ENCODE measurements around the gene NPFF. TPM values are rescaled to one million over a fixed set of nuclear protein-coding genes. Genes with fewer than 3 reads are reported as not detected.

Gene NPFF
- polyA plus RNA-seq, 4 donors: 0.37 to 1.4 (median 0.59) TPM

DNA sequence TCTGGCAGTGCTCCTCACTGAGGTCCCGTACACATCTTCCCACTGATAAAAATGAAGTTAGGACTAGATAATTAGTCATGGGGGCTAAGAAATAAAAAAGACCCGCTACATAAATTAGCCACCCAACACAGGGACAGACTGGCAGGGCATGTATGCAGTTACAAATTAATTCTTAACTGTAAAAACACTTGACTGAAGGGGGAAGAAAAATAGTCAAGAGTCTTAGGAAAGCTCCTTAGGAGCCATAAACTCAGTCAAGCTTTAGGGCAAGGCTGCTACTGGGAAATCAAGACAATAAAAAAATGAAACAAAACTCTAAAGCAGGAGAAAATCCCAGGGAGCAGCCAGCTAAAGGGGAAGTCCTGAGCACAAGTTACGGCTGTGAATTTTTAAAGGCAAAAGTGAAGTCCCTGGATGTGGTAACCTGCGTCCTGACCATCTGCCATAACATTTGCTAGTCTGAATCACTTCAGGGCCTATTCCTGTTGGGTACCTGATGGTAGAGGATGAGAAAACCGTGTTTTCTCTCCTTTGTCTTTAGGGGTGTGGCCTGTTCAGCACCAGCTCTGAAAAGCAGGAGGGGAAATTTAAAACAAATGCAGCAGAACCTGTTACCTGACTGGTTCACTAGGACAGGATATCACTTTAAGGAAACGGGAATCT lies 7.5 kb upstream of the NPFF start:
- DNase-seq (ENCODE audit: low read depth in 4 of 4, low spot score in 3 of 4): no peak

GRCh38 chr12:53513712-53514410 lies 6.6 kb upstream of the NPFF start:
- DNase-seq (ENCODE audit: low read depth in 4 of 4, low spot score in 3 of 4): no peak

DNA sequence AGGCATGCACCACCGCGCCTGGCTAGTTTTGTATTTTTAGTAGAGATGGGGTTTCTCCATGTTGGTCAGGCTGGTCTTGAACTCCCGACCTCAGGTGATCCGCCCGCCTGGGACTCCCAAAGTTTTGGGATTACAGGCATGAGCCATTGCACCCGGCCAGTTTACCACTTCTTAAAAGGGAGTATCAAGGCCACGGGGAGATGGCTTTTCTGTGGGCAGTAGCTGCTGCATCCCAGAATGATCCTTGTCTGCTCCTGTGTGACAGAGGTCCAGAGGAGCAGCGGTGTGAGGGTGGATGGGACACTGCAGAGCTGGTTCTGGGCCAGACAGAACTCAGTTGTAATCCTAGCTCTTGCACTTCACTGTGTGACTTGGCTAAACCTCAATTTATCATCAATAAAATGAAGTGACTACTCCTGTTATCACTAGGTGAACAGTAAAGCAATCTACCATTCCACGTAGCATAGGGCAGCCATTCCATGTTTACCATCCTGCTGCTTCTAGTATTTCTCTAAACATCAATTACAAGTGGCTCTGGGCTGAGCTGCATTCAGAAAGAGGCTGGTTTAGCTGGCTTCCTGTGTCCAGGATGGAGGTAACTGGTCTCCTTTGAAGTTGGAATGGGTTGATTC lies 3.0 kb upstream of the NPFF start:
- DNase-seq (ENCODE audit: low read depth in 4 of 4, low spot score in 3 of 4): no peak

- peak in 3 of 4 donors; percentile 77 to 79 (median 77) for DNase-seq (ENCODE audit: low read depth in 4 of 4, low spot score in 3 of 4)
Observed at GRCh38 chr12:53508534-53509170, 1.4 kb upstream of the NPFF start.

GRCh38 chr12:53507603-53507885 lies 260 bp upstream of the NPFF start:
- DNase-seq (ENCODE audit: low read depth in 4 of 4, low spot score in 3 of 4): no peak

GRCh38 chr12:53506450-53506785 lies 866 bp downstream of the NPFF start:
- no peak for DNase-seq (ENCODE audit: low read depth in 4 of 4, low spot score in 3 of 4)

- no peak for DNase-seq (ENCODE audit: low read depth in 4 of 4, low spot score in 3 of 4)
Observed at GRCh38 chr12:53505555-53506449, 1.5 kb downstream of the NPFF start.

DNA sequence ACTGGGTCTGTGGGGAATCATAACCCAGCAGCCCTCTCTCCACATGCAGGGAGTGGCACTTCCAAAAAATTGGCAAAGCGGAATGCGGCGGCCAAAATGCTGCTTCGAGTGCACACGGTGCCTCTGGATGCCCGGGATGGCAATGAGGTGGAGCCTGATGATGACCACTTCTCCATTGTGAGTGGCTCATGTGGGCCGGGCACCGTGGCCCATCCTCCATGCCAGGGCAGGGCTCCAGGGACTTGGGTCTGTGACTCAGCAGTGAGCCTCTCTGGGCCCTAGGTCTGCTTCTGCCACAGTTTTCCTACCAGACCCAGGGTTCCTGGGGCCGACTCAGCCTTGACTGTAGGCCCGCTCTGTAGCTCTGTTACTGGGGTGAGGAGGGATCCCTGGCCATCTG lies 2.2 kb downstream of the NPFF start:
- no peak for DNase-seq (ENCODE audit: low read depth in 4 of 4, low spot score in 3 of 4)

DNA sequence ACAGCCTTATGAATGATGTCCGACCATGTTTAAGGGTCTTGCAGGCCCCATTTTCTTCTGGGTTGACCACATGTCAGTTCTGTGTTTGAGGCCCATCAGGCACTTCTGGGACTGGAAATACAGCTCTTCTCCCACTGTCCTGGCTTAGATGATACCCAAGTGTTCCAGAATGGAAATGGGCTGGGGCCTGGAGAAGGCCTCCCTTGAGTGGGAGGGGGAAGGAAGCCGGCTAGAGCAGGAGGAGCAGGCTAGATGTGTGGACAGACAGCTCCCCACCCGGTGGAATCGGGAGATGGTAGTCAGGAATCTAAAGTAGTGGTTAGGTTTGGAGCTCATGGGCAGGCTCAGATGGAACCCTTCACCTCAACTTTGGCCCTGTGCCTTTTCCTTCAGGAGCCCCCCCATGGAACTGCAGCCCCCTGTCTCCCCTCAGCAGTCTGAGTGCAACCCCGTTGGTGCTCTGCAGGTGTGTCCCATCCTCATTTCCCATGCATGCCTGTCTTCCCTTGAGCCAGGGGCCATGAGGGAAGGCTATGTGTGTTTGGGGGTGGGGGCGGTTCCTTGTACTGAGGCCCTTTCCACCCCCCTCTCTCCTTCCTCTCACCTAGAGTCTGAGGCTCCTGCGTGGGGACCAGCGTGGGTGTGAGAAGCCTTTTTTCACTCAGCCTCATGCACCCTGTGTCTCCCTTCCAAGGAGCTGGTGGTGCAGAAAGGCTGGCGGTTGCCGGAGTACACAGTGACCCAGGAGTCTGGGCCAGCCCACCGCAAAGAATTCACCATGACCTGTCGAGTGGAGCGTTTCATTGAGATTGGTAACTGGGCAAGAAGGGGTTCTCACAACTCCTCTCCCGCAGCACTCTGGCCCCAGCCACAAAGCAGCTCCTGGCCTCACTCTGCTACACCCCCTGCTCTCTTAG lies 3.0 kb downstream of the NPFF start:
- DNase-seq (ENCODE audit: low read depth in 4 of 4, low spot score in 3 of 4): no peak

GRCh38 chr12:53502983-53503728 lies 4.1 kb downstream of the NPFF start:
- no peak for DNase-seq (ENCODE audit: low read depth in 4 of 4, low spot score in 3 of 4)

DNA sequence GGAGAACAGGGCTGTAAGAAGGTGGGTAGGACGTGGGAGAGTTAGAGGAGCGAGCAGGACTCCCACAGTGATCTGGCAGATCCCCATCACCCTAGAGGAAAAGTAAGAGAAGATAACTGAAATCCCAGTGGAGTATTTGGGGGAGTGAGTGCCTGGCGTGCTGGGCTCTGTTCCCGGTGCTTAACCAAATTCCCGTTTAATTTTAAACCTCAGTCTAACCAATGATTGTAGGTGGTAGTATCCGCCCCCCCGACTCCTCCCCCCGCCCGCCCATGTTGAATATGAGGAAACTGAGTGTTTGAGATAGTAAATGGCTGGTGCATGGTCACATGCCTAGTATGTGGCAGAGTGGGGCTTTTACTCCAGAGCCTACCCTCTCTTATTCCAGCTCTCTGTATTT lies 5.0 kb downstream of the NPFF start:
- no peak for DNase-seq (ENCODE audit: low read depth in 4 of 4, low spot score in 3 of 4)

DNA sequence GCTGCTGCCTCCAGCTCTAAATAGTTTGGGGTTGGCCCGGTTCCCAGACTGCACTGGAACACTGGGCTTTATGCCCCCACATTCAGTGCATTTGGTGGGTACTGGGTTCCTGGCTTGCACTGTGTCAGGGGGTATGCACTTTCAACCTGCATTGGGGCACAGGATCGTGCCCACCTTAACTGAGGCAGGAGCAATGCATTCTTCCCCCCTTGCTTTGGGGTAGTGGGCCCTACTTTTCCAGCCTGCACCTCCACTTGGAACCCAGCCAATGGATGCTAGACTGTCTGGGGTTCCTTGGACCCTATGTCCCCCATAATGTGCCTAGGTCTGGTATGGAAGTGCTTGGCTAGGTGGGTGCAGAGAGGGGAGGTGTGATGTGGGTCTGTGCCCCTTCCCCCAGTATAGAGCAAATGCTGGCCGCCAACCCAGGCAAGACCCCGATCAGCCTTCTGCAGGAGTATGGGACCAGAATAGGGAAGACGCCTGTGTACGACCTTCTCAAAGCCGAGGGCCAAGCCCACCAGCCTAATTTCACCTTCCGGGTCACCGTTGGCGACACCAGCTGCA lies 5.6 kb downstream of the NPFF start:
- DNase-seq (ENCODE audit: low read depth in 4 of 4, low spot score in 3 of 4): no peak

GRCh38 chr12:53500776-53501614 lies 6.3 kb downstream of the NPFF start, which contains the start of gene TARBP2:
TARBP2 (plus strand) TSS chr12:53501283; CDS start chr12:53501409, 126 bp downstream.
- peak; percentile 92 to 99 (median 98) for DNase-seq (ENCODE audit: low read depth in 4 of 4, low spot score in 3 of 4)

GRCh38 chr12:53500142-53500775 lies 7.0 kb downstream of the NPFF start:
- peak in 1 of 4 donors; percentile 44 for DNase-seq (ENCODE audit: low read depth in 4 of 4, low spot score in 3 of 4)

GRCh38 chr12:53499266-53500141 lies 7.8 kb downstream of the NPFF start, which contains the start of gene MAP3K12:
MAP3K12 (minus strand) TSS chr12:53499458; CDS start chr12:53487391, 12,067 bp downstream.
- DNase-seq (ENCODE audit: low read depth in 4 of 4, low spot score in 3 of 4): peak in 1 of 4 donors; percentile 38

- no peak for DNase-seq (ENCODE audit: low read depth in 4 of 4, low spot score in 3 of 4)
Observed at GRCh38 chr12:53498235-53498630, 9.1 kb downstream of the NPFF start.

Data from right renal pelvis (tissue), 4 donors.